HG02870 (cell line): ENCODE data around the gene DOCK4.
"Not testable (repeated sequence)": the region's sequence is repeated elsewhere in the genome, so short reads cannot be mapped to it uniquely, and the experiment has no call there.

Experiments used
- ATAC-seq: cut with Tn5 transposase; IDR thresholded peaks from one replicate; pipeline ENCODE4 v1.9.1; 2021; ENCODE audit warnings: mild to moderate bottlenecking, moderate library complexity; ENCODE audit not compliant: unreplicated experiment

The DOCK4 gene

GRCh38 chr7:111918461-111918860 lies 287.7 kb downstream of the DOCK4 start:
- no peak for ATAC-seq

GRCh38 chr7:111917404-111917803 lies 288.8 kb downstream of the DOCK4 start:
- ATAC-seq = not testable (repeated sequence)

GRCh38 chr7:111914291-111914690 lies 291.9 kb downstream of the DOCK4 start:
- no peak for ATAC-seq

GRCh38 chr7:111911166-111911961 lies 294.8 kb downstream of the DOCK4 start:
- no peak for ATAC-seq

- ATAC-seq = no peak
These were observed 295.5 kb downstream of the DOCK4 start for GRCh38 chr7:111910656-111911055.

- not testable (repeated sequence) for ATAC-seq
These were observed 297.5 kb downstream of the DOCK4 start for GRCh38 chr7:111908673-111909072.

GRCh38 chr7:111903797-111904196 lies 302.4 kb downstream of the DOCK4 start:
- ATAC-seq = no peak

GRCh38 chr7:111903016-111903415 lies 303.2 kb downstream of the DOCK4 start:
- ATAC-seq = no peak

GRCh38 chr7:111900283-111900682 lies 305.9 kb downstream of the DOCK4 start:
- ATAC-seq = no peak

GRCh38 chr7:111895049-111895448 lies 311.1 kb downstream of the DOCK4 start:
- ATAC-seq = no peak

- no peak for ATAC-seq
These were observed 311.7 kb downstream of the DOCK4 start for GRCh38 chr7:111894518-111894917.

- ATAC-seq = no peak
These were observed 313.0 kb downstream of the DOCK4 start for GRCh38 chr7:111893190-111893589.

GRCh38 chr7:111892588-111892987 lies 313.6 kb downstream of the DOCK4 start:
- no peak for ATAC-seq

- ATAC-seq = no peak
These were observed 318.5 kb downstream of the DOCK4 start for GRCh38 chr7:111887734-111888133.

GRCh38 chr7:111886233-111886632 lies 320.0 kb downstream of the DOCK4 start:
- no peak for ATAC-seq

- ATAC-seq = no peak
These were observed 323.0 kb downstream of the DOCK4 start for GRCh38 chr7:111883241-111883640.

GRCh38 chr7:111878785-111879184 lies 327.4 kb downstream of the DOCK4 start:
- ATAC-seq = no peak

GRCh38 chr7:111877931-111878330 lies 328.3 kb downstream of the DOCK4 start:
- no peak for ATAC-seq

GRCh38 chr7:111873963-111874690 lies 332.1 kb downstream of the DOCK4 start:
- no peak for ATAC-seq

GRCh38 chr7:111873326-111873646 lies 332.9 kb downstream of the DOCK4 start:
- ATAC-seq = no peak

GRCh38 chr7:111872450-111873325 lies 333.5 kb downstream of the DOCK4 start:
- ATAC-seq = no peak
